ENCODE measurements around the gene HOXA1. TPM values are rescaled to one million over a fixed set of nuclear protein-coding genes. Genes with fewer than 3 reads are reported as not detected.

Gene HOXA1
- total RNA-seq, 4 donors from 2014 or later: 0.16 to 0.36 TPM; not detected in 2

GRCh38 chr7:27122077-27122910 is 26.5 kb upstream of the HOXA1 start:
- Histone ChIP-seq H3K27me3 (no peaks in the 10 kb centered on the region), H3K9me3 (no peaks in the 10 kb centered on the region), H3K36me3 (no peaks in the 10 kb centered on the region), H3K4me3 (peak overlapping the region in 1 of 4 donors; percentile 2), H3K4me1 (peaks cover 18 to 43% of the 10 kb centered on the region in 2 donors), H3K27ac (no peak overlapping the region)
- no peak for ATAC-seq
- TF ChIP-seq CTCF (IDR thresholded peaks at IDR 0.05 in 4 of 5, conservative IDR thresholded peaks at IDR 0.05 in 1 of 5): no peak
- intact Hi-C loops (cut with DNase I; ENCODE audit: low total_unique reads) (no loop called here), in situ Hi-C loops (cut with MboI; ENCODE audit: low sequenced_read_pairs in 4 of 4) (no loop called here)
- DNase-seq: no peak

GRCh38 chr7:27121684-27122076 is 25.9 kb upstream of the HOXA1 start:
- DNase-seq (no peak), ATAC-seq (no peak)
- no peaks in the 10 kb centered on the region for H3K36me3 ChIP-seq
- in situ Hi-C loops (cut with MboI; ENCODE audit: low sequenced_read_pairs in 4 of 4) (no loop called here), intact Hi-C loops (cut with DNase I; ENCODE audit: low total_unique reads) (no loop called here)
- no peaks in the 10 kb centered on the region for H3K27me3 ChIP-seq
- peaks cover 11 to 37% of the 10 kb centered on the region in 2 donors for H3K4me1 ChIP-seq
- TF ChIP-seq POLR2A (IDR thresholded peaks at IDR 0.05): no peak
- no peak for TF ChIP-seq CTCF (IDR thresholded peaks at IDR 0.05 in 4 of 5, conservative IDR thresholded peaks at IDR 0.05 in 1 of 5)
- no peak overlapping the region for H3K27ac ChIP-seq
- peak overlapping the region in 1 of 4 donors; percentile 2 for H3K4me3 ChIP-seq
- H3K9me3 ChIP-seq: no peaks in the 10 kb centered on the region

- peak overlapping the region in 1 of 4 donors; percentile 79 for H3K27ac ChIP-seq
- in situ Hi-C loops (cut with MboI; ENCODE audit: low sequenced_read_pairs in 4 of 4) (no loop called here), intact Hi-C loops (cut with DNase I; ENCODE audit: low total_unique reads) (no loop called here)
- H3K9me3 ChIP-seq: no peaks in the 10 kb centered on the region
- H3K36me3 ChIP-seq: no peaks in the 10 kb centered on the region
- H3K27me3 ChIP-seq: no peaks in the 10 kb centered on the region
- ATAC-seq (no peak), DNase-seq (no peak)
- TF ChIP-seq POLR2A (IDR thresholded peaks at IDR 0.05): no peak
- no peak for TF ChIP-seq CTCF (IDR thresholded peaks at IDR 0.05 in 4 of 5, conservative IDR thresholded peaks at IDR 0.05 in 1 of 5)
- peaks cover 7 to 20% of the 10 kb centered on the region in 2 donors for H3K4me1 ChIP-seq
- no peak overlapping the region for H3K4me3 ChIP-seq
Measured at GRCh38 chr7:27119412-27119911, 23.7 kb upstream of the HOXA1 start.

GRCh38 chr7:27118580-27118979 is 22.8 kb upstream of the HOXA1 start:
- in situ Hi-C loops (cut with MboI; ENCODE audit: low sequenced_read_pairs in 4 of 4) (no loop called here), intact Hi-C loops (cut with DNase I; ENCODE audit: low total_unique reads) (no loop called here)
- Histone ChIP-seq H3K27ac (peak overlapping the region in 3 of 4 donors; percentile 55 to 85 (median 79)), H3K4me3 (peak overlapping the region in 1 of 4 donors; percentile 39), H3K36me3 (no peaks in the 10 kb centered on the region), H3K27me3 (no peaks in the 10 kb centered on the region), H3K4me1 (peaks cover 7 to 20% of the 10 kb centered on the region in 2 donors), H3K9me3 (no peaks in the 10 kb centered on the region)
- TF ChIP-seq POLR2A (IDR thresholded peaks at IDR 0.05): no peak
- no peak for TF ChIP-seq CTCF (IDR thresholded peaks at IDR 0.05 in 4 of 5, conservative IDR thresholded peaks at IDR 0.05 in 1 of 5)
- DNase-seq: no peak
- no peak for ATAC-seq

Measured in gastrocnemius medialis (tissue), 4 donors.